GM12878 (cell line): ENCODE data around the gene ADAMTS16. TPM values are rescaled to one million over a fixed set of nuclear protein-coding genes. Genes with fewer than 3 reads are reported as not detected.

Experiments used
- ATAC-seq: fragments of 200-7000 bp; cut with Tn5 transposase; 3 replicates; pipeline ENCODE4 v1.9.1; 2020; ENCODE audit warnings: mild to moderate bottlenecking, moderate library complexity
- BruUV-seq: library from RNA; stranded (reverse); fragments of 400-500 nt; replicated peaks from 2 replicates; lab custom pipeline; 2021; lab: Mats Ljungman, UMichigan
- CTCF ChIA-PET: fragments of 300-600 bp; sonication (Branson Sonifier 250); formaldehyde crosslinking; extraction: SDS; loops from one replicate; lab custom pipeline; 2021; ENCODE audit warnings: inconsistent platforms; lab: Yijun Ruan, JAX
- POLR2A ChIA-PET: fragments of 350-600 bp; formaldehyde crosslinking; extraction: SDS; loops from one replicate; lab custom pipeline; 2021; ENCODE audit warnings: inconsistent platforms; lab: Charles Lee
- RAD21 ChIA-PET: fragments of 300-600 bp; sonication (Branson Sonifier 250); formaldehyde crosslinking; loops from one replicate; lab custom pipeline; 2023; ENCODE audit warnings: antibody characterized with exemption; ENCODE audit not compliant: unreplicated experiment; lab: Charles Lee
- SMC1A ChIA-PET: fragments of 300-600 bp; sonication (Branson Sonifier 250); formaldehyde crosslinking; loops from one replicate; lab custom pipeline; 2023; ENCODE audit not compliant: unreplicated experiment, uncharacterized antibody; lab: Charles Lee
- DNase-seq: peaks from one replicate; pipeline ENCODE4 v3.0.0-alpha.2; 2011; ENCODE audit warnings: low read depth, low spot score
- FAIRE-seq: peaks from 3 replicates; lab custom pipeline; 2011; peaks lifted over from hg19 to GRCh38; lab: Jason Lieb, UNC
- H2AFZ ChIP-seq: 2 replicates; pipeline ENCODE4 v1.6.0; 2011; ENCODE audit warnings: low read depth, low read length, control low read depth; ENCODE audit not compliant: control insufficient read depth
- H3K27ac ChIP-seq: 2 replicates; pipeline ENCODE4 v1.5.1; 2011; ENCODE audit warnings: control low read depth; ENCODE audit not compliant: control insufficient read depth, insufficient read depth
- H3K27me3 ChIP-seq, 2 experiments: replicated peaks in 1 of 2; 2 replicates each; pipeline versions ENCODE4 v1.6.0 to v1.6.1; 2011; ENCODE audit warnings: low read length in 1 of 2; ENCODE audit not compliant: control insufficient read depth in 2 of 2, insufficient read depth in 2 of 2
- H3K36me3 ChIP-seq, 2 experiments: 2 replicates each; pipeline ENCODE4 v1.5.1; 2011; ENCODE audit warnings: low read length in 1 of 2; ENCODE audit not compliant: control insufficient read depth in 2 of 2, insufficient read depth in 2 of 2
- H3K4me1 ChIP-seq: 2 replicates; pipeline ENCODE4 v1.6.1; 2011; ENCODE audit warnings: mild to moderate bottlenecking, low read length, moderate library complexity, mixed read lengths; ENCODE audit not compliant: control insufficient read depth, insufficient read depth
- H3K4me2 ChIP-seq: 2 replicates; pipeline ENCODE4 v1.6.0; 2011; ENCODE audit warnings: control low read depth; ENCODE audit not compliant: control insufficient read depth, insufficient read depth
- H3K4me3 ChIP-seq: fragments of 200-600 bp; sonication (generic); 2 replicates; pipeline ENCODE4 v1.5.1; 2016
- H3K79me2 ChIP-seq: 2 replicates; pipeline ENCODE4 v1.6.0; 2011; ENCODE audit warnings: low read length; ENCODE audit not compliant: control insufficient read depth, insufficient read depth
- H3K9ac ChIP-seq: 2 replicates; pipeline ENCODE4 v1.8.0; 2011; ENCODE audit warnings: low read length, control low read depth, mixed read lengths; ENCODE audit not compliant: control insufficient read depth, insufficient read depth
- H3K9me3 ChIP-seq: replicated peaks from 3 replicates; pipeline ENCODE4 v1.5.1; 2011; ENCODE audit warnings: mild to moderate bottlenecking, low read length; ENCODE audit not compliant: control insufficient read depth, insufficient read depth
- H4K20me1 ChIP-seq: 2 replicates; pipeline ENCODE4 v1.6.0; 2011; ENCODE audit not compliant: control insufficient read depth, insufficient read depth
- CHD1 ChIP-seq: IDR thresholded peaks from 2 replicates; pipeline ENCODE4 v1.6.1; 2012; ENCODE audit warnings: low read depth, low read length, improper control_type of control experiment
- ETV6 ChIP-seq, 2 experiments: fragments of 450-650 bp in 1 of 2; IDR thresholded peaks in 1 of 2; conservative IDR thresholded peaks in 1 of 2; 2 replicates each; pipeline ENCODE4 v1.6.1; 2014; ENCODE audit warnings: antibody characterized with exemption in 1 of 2, borderline replicate concordance in 1 of 2, low read depth in 1 of 2, mild to moderate bottlenecking in 1 of 2, moderate library complexity in 1 of 2
- MTA3 ChIP-seq: IDR thresholded peaks from 2 replicates; pipeline ENCODE4 v1.6.1; 2012; ENCODE audit warnings: low read length, inconsistent platforms, borderline replicate concordance
- RAD21 ChIP-seq: IDR thresholded peaks from 2 replicates; pipeline ENCODE4 v1.6.1; 2011; ENCODE audit warnings: mild to moderate bottlenecking, low read depth, low read length, moderate library complexity; ENCODE audit not compliant: insufficient read depth
- RCOR1 ChIP-seq: conservative IDR thresholded peaks from 2 replicates; pipeline ENCODE4 v1.6.1; 2012; ENCODE audit warnings: low read depth, low read length, improper control_type of control experiment
- ZZZ3 ChIP-seq: IDR thresholded peaks from 2 replicates; pipeline ENCODE4 v1.6.1; 2011; ENCODE audit warnings: low read depth; ENCODE audit not compliant: control insufficient read depth, insufficient read length
- WGBS: methylation state at CpG from one replicate; pipeline ENCODE4 v1.1.6; 2016; ENCODE audit warnings: low lambda C conversion rate; ENCODE audit not compliant: insufficient replicate concordance, insufficient coverage; ENCODE audit errors: missing lambda C conversion rate; 5-methylcytosine and 5-hydroxymethylcytosine counted together
- in situ Hi-C: fragments of 300-500 bp; cut with MboI; formaldehyde crosslinking; loops from 9 replicates; pipeline ENCODE4 v1.14.3; 2018; ENCODE audit warnings: mixed read lengths
- intact Hi-C: fragments of 100-400 bp; cut with micrococcal nuclease; formaldehyde crosslinking; loops from one replicate; pipeline ENCODE4 v1.14.2; 2022; ENCODE audit not compliant: unreplicated experiment
- polyA plus RNA-seq, 11 experiments: library from polyadenylated mRNA; depleted of rRNA in 4 of 11; unstranded in 6 of 11; stranded (reverse) in 5 of 11; fragments of >200 nt; fragmentation: Nextera tagmentation in 4 of 11; fragmentation: Illumina TruSeq in 1 of 11; extraction: Ambion mirVana in 4 of 11; extraction: Trizol in 1 of 11; gene quantifications; 1 replicate in 1 of 11; 2 replicates in 10 of 11; pipeline versions ENCODE4 v1.2.1 to v1.2.3, GENCODE V29; 2011 to 2016; ENCODE audit warnings: inconsistent platforms in 2 of 11, missing spikeins in 2 of 11, low read depth in 1 of 11
- total RNA-seq, 4 experiments: library from RNA; depleted of rRNA in 3 of 4; stranded (reverse); fragments of >200 nt in 3 of 4; fragmentation: Illumina TruSeq in 1 of 4; extraction: Trizol in 1 of 4; gene quantifications; 2 replicates each; pipeline versions ENCODE4 v1.2.1 to v1.2.3, GENCODE V29; 2013 to 2021
- TF ChIP-seq, protein P1 (sequence below): IDR thresholded peaks from 2 replicates; pipeline ENCODE4 v1.6.1; 2011; ENCODE audit warnings: low read depth, mild to moderate bottlenecking, low read length, moderate library complexity, borderline replicate concordance; ENCODE audit errors: extremely low read depth

ADAMTS16 gene
- total and polyA plus RNA-seq, 10 of the 15 experiments (the other 5 are each of a cell fraction or from before 2014, with no cell fraction given), result 0.04 TPM; not detected in 9

- H3K4me1 ChIP-seq, result no peaks in the 10 kb centered on the region
- no peak overlapping the region for H3K9ac ChIP-seq
- H3K27ac ChIP-seq, result no peak overlapping the region
- POLR2A ChIA-PET, result no interaction called here
- in situ Hi-C loops (no loop called here), intact Hi-C loops (no loop called here)
- no peak overlapping the region for H2AFZ ChIP-seq
- no peaks in the 10 kb centered on the region; the same call in 2 of the 3 replicates for H3K9me3 ChIP-seq
- CTCF ChIA-PET, result no interaction called here
- no peak overlapping the region for H3K4me2 ChIP-seq
- RAD21 ChIA-PET, result interaction anchor here (0.6 kb wide), 1 partner anchor 114 kb away, joined by 3 read pairs; no protein-coding TSS in a partner anchor
- no peak overlapping the region for H3K4me3 ChIP-seq
- no peaks in the 10 kb centered on the region for H3K36me3 ChIP-seq
- no peaks in the 10 kb centered on the region for H3K79me2 ChIP-seq
- H3K27me3 ChIP-seq, result no peaks in the 10 kb centered on the region
- TF ChIP-seq RAD21 (no peak), ETV6 (conservative IDR thresholded peaks at IDR 0.05 in 1 of 2, IDR thresholded peaks at IDR 0.05 in 1 of 2; ENCODE audit: borderline replicate concordance in 1 of 2, low read depth in 1 of 2) (no peak), RCOR1 (no peak), ZZZ3 (no peak), CHD1 (no peak), MTA3 (no peak)
- TF ChIP-seq, protein P1, sequence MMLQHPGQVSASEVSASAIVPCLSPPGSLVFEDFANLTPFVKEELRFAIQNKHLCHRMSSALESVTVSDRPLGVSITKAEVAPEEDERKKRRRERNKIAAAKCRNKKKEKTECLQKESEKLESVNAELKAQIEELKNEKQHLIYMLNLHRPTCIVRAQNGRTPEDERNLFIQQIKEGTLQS, result no peak
- ATAC-seq, result no peak
- SMC1A ChIA-PET, result interaction anchor here (1.1 kb wide), 1 partner anchor 9 kb away, joined by 3 read pairs; no protein-coding TSS in a partner anchor
- 41% methylated on average over 4 of the region's 4 CpGs for WGBS
- no TSS peak for BruUV-seq
- DNase-seq, result no peak
- no peak for FAIRE-seq
- no peaks in the 10 kb centered on the region for H4K20me1 ChIP-seq
These were observed 55.2 kb downstream of the ADAMTS16 start for GRCh38 chr5:5195128-5195918.
